ENCODE results near the gene NLGN1.

NLGN1 gene

DNA sequence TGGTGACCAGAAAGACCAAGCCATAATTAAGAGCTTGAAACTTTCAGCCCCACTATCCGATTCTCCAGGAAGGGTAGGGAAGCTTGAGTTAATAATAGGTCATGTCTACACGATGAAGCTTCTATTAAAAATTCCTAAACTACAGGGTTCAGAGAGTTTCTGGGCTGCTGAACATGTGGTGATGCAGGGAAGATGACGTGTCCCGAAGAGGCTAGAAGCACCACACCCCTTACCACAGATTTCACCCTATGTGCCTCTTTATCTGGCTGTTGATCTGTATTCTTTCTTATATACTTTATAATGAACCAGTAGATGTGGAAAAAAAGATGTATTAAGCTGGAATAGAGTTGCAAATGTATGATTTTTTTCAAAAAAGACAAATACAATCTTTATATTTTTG, 473.4 kb downstream of the NLGN1 start:
- Mint-ChIP-seq H3K4me3 (no peak overlapping the region), H3K4me1 (no peaks in the 10 kb centered on the region), H3K9me3 (no peaks in the 10 kb centered on the region), H3K36me3 (ENCODE audit: low read depth) (no peaks in the 10 kb centered on the region), H3K27ac (no peak overlapping the region), H3K27me3 (ENCODE audit: low read depth) (no peaks in the 10 kb centered on the region)
- TF ChIP-seq, protein P1, sequence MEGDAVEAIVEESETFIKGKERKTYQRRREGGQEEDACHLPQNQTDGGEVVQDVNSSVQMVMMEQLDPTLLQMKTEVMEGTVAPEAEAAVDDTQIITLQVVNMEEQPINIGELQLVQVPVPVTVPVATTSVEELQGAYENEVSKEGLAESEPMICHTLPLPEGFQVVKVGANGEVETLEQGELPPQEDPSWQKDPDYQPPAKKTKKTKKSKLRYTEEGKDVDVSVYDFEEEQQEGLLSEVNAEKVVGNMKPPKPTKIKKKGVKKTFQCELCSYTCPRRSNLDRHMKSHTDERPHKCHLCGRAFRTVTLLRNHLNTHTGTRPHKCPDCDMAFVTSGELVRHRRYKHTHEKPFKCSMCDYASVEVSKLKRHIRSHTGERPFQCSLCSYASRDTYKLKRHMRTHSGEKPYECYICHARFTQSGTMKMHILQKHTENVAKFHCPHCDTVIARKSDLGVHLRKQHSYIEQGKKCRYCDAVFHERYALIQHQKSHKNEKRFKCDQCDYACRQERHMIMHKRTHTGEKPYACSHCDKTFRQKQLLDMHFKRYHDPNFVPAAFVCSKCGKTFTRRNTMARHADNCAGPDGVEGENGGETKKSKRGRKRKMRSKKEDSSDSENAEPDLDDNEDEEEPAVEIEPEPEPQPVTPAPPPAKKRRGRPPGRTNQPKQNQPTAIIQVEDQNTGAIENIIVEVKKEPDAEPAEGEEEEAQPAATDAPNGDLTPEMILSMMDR (IDR thresholded peaks at IDR 0.05; ENCODE audit: unreplicated experiment in 3 of 3), result no peak

GRCh38 chr3:173875790-173876189, 478.2 kb downstream of the NLGN1 start:
- Mint-ChIP-seq H3K27me3 (ENCODE audit: low read depth) (no peaks in the 10 kb centered on the region), H3K4me1 (no peaks in the 10 kb centered on the region), H3K9me3 (peaks cover 8% of the 10 kb centered on the region), H3K4me3 (no peak overlapping the region), H3K36me3 (ENCODE audit: low read depth) (no peaks in the 10 kb centered on the region), H3K27ac (no peak overlapping the region)
- TF ChIP-seq, protein P1 (IDR thresholded peaks at IDR 0.05; ENCODE audit: unreplicated experiment in 3 of 3), result no peak

DNA sequence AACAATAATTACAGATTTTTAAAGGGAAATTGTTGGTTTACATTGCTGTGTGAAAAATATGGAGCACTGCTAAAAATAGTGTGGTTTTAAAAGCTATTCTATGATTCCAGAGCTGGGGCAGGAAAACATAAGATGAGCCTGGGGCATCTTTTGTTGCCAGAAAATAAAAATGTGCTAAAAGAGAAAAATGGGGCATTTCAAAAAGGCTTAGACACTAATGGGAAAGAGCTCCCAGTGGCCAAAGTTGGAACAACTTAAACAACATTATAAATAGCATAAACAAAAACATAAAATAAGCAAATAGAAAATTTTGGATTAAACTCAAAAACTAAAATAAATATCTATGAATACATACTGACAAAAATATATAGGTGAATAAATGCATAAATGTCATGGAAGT, 478.9 kb downstream of the NLGN1 start:
- TF ChIP-seq, protein P1 (IDR thresholded peaks at IDR 0.05; ENCODE audit: unreplicated experiment in 3 of 3), result peak; percentile 12 to 27 (median 21)
- H3K9me3 Mint-ChIP-seq, result peaks cover 9% of the 10 kb centered on the region
- H3K4me1 Mint-ChIP-seq, result no peaks in the 10 kb centered on the region
- no peaks in the 10 kb centered on the region for H3K27me3 Mint-ChIP-seq (ENCODE audit: low read depth)
- no peak overlapping the region for H3K4me3 Mint-ChIP-seq
- no peak overlapping the region for H3K27ac Mint-ChIP-seq
- no peaks in the 10 kb centered on the region for H3K36me3 Mint-ChIP-seq (ENCODE audit: low read depth)

DNA sequence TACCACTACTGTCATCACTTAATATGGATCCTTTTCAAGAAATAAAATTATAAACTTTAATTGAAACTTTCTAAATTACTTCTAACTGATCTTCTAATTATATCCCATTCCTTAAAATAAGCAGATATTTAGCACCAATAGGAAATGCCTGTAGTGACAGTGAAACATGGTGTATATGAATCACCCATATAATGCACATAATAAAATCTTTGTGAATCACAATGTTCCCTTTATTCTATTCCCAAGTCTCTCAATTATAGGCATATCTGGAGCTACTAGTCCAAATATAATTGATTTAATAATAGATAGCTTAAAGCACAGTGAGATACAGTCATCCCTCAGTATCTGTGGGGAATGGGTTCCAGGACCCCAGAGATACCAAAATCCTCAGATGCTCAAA, 490.3 kb downstream of the NLGN1 start:
- Mint-ChIP-seq H3K27me3 (ENCODE audit: low read depth) (no peaks in the 10 kb centered on the region), H3K27ac (no peak overlapping the region), H3K9me3 (peaks cover 3% of the 10 kb centered on the region), H3K36me3 (ENCODE audit: low read depth) (peaks cover 2% of the 10 kb centered on the region), H3K4me3 (no peak overlapping the region), H3K4me1 (peaks cover 5% of the 10 kb centered on the region)
- TF ChIP-seq, protein P1 (IDR thresholded peaks at IDR 0.05; ENCODE audit: unreplicated experiment in 3 of 3), result no peak

DNA sequence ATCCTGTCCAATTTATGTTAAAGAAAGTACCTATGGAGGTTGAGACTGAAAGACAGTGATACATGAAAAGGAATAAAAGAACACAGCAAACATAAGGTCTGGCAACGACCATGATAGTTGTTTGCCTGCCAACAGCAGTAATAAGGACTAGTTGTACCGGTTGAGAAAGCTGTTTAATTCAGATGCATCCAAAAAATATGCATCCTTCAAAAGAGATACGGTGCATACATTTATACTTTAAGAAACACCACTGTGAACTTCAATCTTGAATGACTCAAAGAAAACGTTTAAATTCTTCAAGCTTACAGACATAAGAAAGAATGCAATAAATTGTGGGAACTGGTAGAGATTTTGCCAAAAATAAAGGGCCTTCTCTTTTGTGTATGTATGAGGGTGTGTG, 492.1 kb downstream of the NLGN1 start:
- H3K27ac Mint-ChIP-seq, result no peak overlapping the region
- peaks cover 5% of the 10 kb centered on the region for H3K4me1 Mint-ChIP-seq
- TF ChIP-seq, protein P1 (IDR thresholded peaks at IDR 0.05; ENCODE audit: unreplicated experiment in 3 of 3), result no peak
- no peak overlapping the region for H3K4me3 Mint-ChIP-seq
- H3K27me3 Mint-ChIP-seq (ENCODE audit: low read depth), result no peaks in the 10 kb centered on the region
- no peaks in the 10 kb centered on the region for H3K36me3 Mint-ChIP-seq (ENCODE audit: low read depth)
- H3K9me3 Mint-ChIP-seq, result no peaks in the 10 kb centered on the region

GRCh38 chr3:173890091-173890490, 492.5 kb downstream of the NLGN1 start:
- peaks cover 5% of the 10 kb centered on the region for H3K4me1 Mint-ChIP-seq
- H3K27me3 Mint-ChIP-seq (ENCODE audit: low read depth), result no peaks in the 10 kb centered on the region
- H3K9me3 Mint-ChIP-seq, result no peaks in the 10 kb centered on the region
- H3K27ac Mint-ChIP-seq, result no peak overlapping the region
- H3K36me3 Mint-ChIP-seq (ENCODE audit: low read depth), result no peaks in the 10 kb centered on the region
- TF ChIP-seq, protein P1 (IDR thresholded peaks at IDR 0.05; ENCODE audit: unreplicated experiment in 3 of 3), result no peak
- H3K4me3 Mint-ChIP-seq, result no peak overlapping the region
